Tibial nerve (tissue), 4 donors: ENCODE data around the gene NUP93.

ENCODE experiments used
- EP300 ChIP-seq, 2 donors: sonication (generic); formaldehyde crosslinking; IDR thresholded peaks; one replicate each; pipeline ENCODE4 v1.6.1; 2017; ENCODE audit warnings: antibody characterized with exemption in 2 of 2, mild to moderate bottlenecking in 1 of 2
- POLR2A ChIP-seq, 2 donors: fragments of 450-650 bp; IDR thresholded peaks; one replicate each; pipeline ENCODE4 v1.6.1; 2017; ENCODE audit warnings: antibody characterized with exemption in 2 of 2, mild to moderate bottlenecking in 2 of 2, moderate library complexity in 2 of 2
- TF ChIP-seq, protein P1 (sequence below), 5 experiments: fragments of 200-600 bp in 3 of 5; fragments of 450-650 bp in 2 of 5; sonication (generic) in 3 of 5; IDR thresholded peaks; one replicate each; pipeline ENCODE4 v1.5.1; 2016 to 2019; ENCODE audit warnings: antibody characterized with exemption in 5 of 5, mild to moderate bottlenecking in 3 of 5, moderate library complexity in 2 of 5

- TF ChIP-seq, protein P1, sequence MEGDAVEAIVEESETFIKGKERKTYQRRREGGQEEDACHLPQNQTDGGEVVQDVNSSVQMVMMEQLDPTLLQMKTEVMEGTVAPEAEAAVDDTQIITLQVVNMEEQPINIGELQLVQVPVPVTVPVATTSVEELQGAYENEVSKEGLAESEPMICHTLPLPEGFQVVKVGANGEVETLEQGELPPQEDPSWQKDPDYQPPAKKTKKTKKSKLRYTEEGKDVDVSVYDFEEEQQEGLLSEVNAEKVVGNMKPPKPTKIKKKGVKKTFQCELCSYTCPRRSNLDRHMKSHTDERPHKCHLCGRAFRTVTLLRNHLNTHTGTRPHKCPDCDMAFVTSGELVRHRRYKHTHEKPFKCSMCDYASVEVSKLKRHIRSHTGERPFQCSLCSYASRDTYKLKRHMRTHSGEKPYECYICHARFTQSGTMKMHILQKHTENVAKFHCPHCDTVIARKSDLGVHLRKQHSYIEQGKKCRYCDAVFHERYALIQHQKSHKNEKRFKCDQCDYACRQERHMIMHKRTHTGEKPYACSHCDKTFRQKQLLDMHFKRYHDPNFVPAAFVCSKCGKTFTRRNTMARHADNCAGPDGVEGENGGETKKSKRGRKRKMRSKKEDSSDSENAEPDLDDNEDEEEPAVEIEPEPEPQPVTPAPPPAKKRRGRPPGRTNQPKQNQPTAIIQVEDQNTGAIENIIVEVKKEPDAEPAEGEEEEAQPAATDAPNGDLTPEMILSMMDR (IDR thresholded peaks at IDR 0.05): no peak
- no peak for TF ChIP-seq EP300 (IDR thresholded peaks at IDR 0.05)
- TF ChIP-seq POLR2A (IDR thresholded peaks at IDR 0.05): no peak
Measured at GRCh38 chr16:56709443-56710040, 20.4 kb upstream of the NUP93 start.
